GM23338 (cell line): ENCODE measurements around the gene ETFRF1. TPM values are rescaled to one million over a fixed set of nuclear protein-coding genes. Genes with fewer than 3 reads are reported as not detected.

ENCODE experiments used
- ATAC-seq: fragments of 200-7000 bp; cut with Tn5 transposase; 3 replicates; pipeline ENCODE4 v1.9.1; 2020
- DNase-seq: peaks from one replicate; pipeline ENCODE4 v3.0.0-alpha.2; 2015; ENCODE audit warnings: low spot score
- H2AFZ ChIP-seq: fragments of 200-600 bp; sonication (generic); 2 replicates; pipeline ENCODE4 v1.8.0; 2016; ENCODE audit warnings: antibody characterized with exemption, mild to moderate bottlenecking, moderate library complexity
- H3F3A ChIP-seq: fragments of 200-600 bp; sonication (generic); replicated peaks from 2 replicates; pipeline ENCODE4 v1.8.0; 2017; ENCODE audit warnings: antibody characterized with exemption, mixed run types, low read depth
- H3K27ac ChIP-seq: fragments of 200-600 bp; sonication (generic); 2 replicates; pipeline ENCODE4 v1.6.1; 2016; ENCODE audit warnings: low read depth
- H3K27me3 ChIP-seq: fragments of 200-600 bp; sonication (generic); 2 replicates; pipeline ENCODE4 v1.8.0; 2016; ENCODE audit warnings: mild to moderate bottlenecking, mixed run types, moderate library complexity; ENCODE audit not compliant: insufficient read depth
- H3K36me3 ChIP-seq: fragments of 200-600 bp; sonication (generic); 2 replicates; pipeline ENCODE4 v1.8.0; 2016; ENCODE audit warnings: mild to moderate bottlenecking; ENCODE audit not compliant: insufficient read depth
- H3K4me1 ChIP-seq: fragments of 200-600 bp; sonication (generic); 2 replicates; pipeline ENCODE4 v1.8.0; 2016; ENCODE audit warnings: mild to moderate bottlenecking, moderate library complexity; ENCODE audit not compliant: insufficient read depth
- H3K4me2 ChIP-seq: fragments of 200-600 bp; sonication (generic); 2 replicates; pipeline ENCODE4 v1.7.1; 2017; ENCODE audit warnings: mixed run types
- H3K4me3 ChIP-seq: fragments of 200-600 bp; sonication (generic); 2 replicates; pipeline ENCODE4 v1.6.1; 2016; ENCODE audit warnings: mixed run types
- H3K79me2 ChIP-seq: fragments of 200-600 bp; sonication (generic); replicated peaks from 2 replicates; pipeline ENCODE4 v1.8.0; 2017; ENCODE audit warnings: mild to moderate bottlenecking; ENCODE audit not compliant: insufficient read depth
- H3K9me2 ChIP-seq: fragments of 200-600 bp; sonication (generic); 2 replicates; pipeline ENCODE4 v1.8.0; 2017; ENCODE audit not compliant: insufficient read depth
- H4K20me1 ChIP-seq: fragments of 200-600 bp; sonication (generic); replicated peaks from 2 replicates; pipeline ENCODE4 v1.8.0; 2017; ENCODE audit warnings: mild to moderate bottlenecking; ENCODE audit not compliant: insufficient read depth
- H3K27ac Mint-ChIP-seq: 2 replicates; pipeline ENCODE4 v1.8.0; 2020; ENCODE audit warnings: inconsistent platforms, mild to moderate bottlenecking, moderate library complexity, mixed read lengths
- H3K27me3 Mint-ChIP-seq: 3 replicates; pipeline ENCODE4 v1.8.0; 2022; ENCODE audit warnings: low read depth, mild to moderate bottlenecking, moderate library complexity, mixed read lengths, inconsistent platforms; ENCODE audit not compliant: insufficient read depth, poor library complexity
- H3K36me3 Mint-ChIP-seq: 3 replicates; pipeline ENCODE4 v1.8.0; 2021; ENCODE audit warnings: low read depth, mild to moderate bottlenecking, inconsistent platforms, moderate library complexity, mixed read lengths
- H3K4me1 Mint-ChIP-seq: 3 replicates; pipeline ENCODE4 v1.8.0; 2020; ENCODE audit warnings: mild to moderate bottlenecking, inconsistent platforms, mixed read lengths
- H3K4me3 Mint-ChIP-seq: 3 replicates; pipeline ENCODE4 v1.8.0; 2021; ENCODE audit warnings: moderate library complexity, mild to moderate bottlenecking, inconsistent platforms, mixed read lengths
- H3K9me3 Mint-ChIP-seq: 3 replicates; pipeline ENCODE4 v1.8.0; 2020; ENCODE audit warnings: moderate library complexity, mild to moderate bottlenecking, inconsistent platforms, mixed read lengths
- CREB1 ChIP-seq: fragments of 250-450 bp; sonication (Bioruptor Pico); IDR thresholded peaks from 2 replicates; pipeline ENCODE4 v1.5.0; 2020; ENCODE audit warnings: low read depth, mild to moderate bottlenecking, moderate library complexity
- NANOG ChIP-seq: IDR thresholded peaks from 2 replicates; pipeline ENCODE4 v1.6.1; 2016; ENCODE audit warnings: antibody characterized with exemption, borderline replicate concordance
- POLR2AphosphoS5 ChIP-seq: IDR thresholded peaks from 2 replicates; pipeline ENCODE4 v1.6.1; 2016; ENCODE audit warnings: antibody characterized with exemption, low read depth
- STAT1 ChIP-seq: IDR thresholded peaks from one replicate; pipeline ENCODE4 v1.6.1; 2016; ENCODE audit warnings: antibody characterized with exemption; ENCODE audit not compliant: unreplicated experiment
- ZNF331 ChIP-seq: fragments of 250-450 bp; sonication (Bioruptor Pico); IDR thresholded peaks from 2 replicates; pipeline ENCODE4 v1.5.0; 2020; ENCODE audit warnings: low read depth, mild to moderate bottlenecking, moderate library complexity
- polyA plus RNA-seq: library from polyadenylated mRNA; unstranded; fragments of >200 nt; fragmentation: Nextera tagmentation; extraction: Ambion mirVana; gene quantifications from 2 replicates; pipeline ENCODE4 v1.2.1, GENCODE V29; 2016
- total RNA-seq: library from RNA; depleted of rRNA; stranded (reverse); fragments of >200 nt; shearing (Covaris generic); gene quantifications from 2 replicates; pipeline ENCODE4 v1.2.3, GENCODE V29; 2014
- TF ChIP-seq, protein P1 (sequence below), 2 experiments: fragments of 200-600 bp in 1 of 2; sonication (generic) in 1 of 2; conservative IDR thresholded peaks; 2 replicates each; pipeline versions ENCODE4 v1.5.1 to v1.6.1; 2016 to 2017; ENCODE audit warnings: antibody characterized with exemption in 2 of 2, low read depth in 2 of 2, mild to moderate bottlenecking in 2 of 2, moderate library complexity in 1 of 2
- TF ChIP-seq, protein P2 (sequence below): IDR thresholded peaks from one replicate; pipeline ENCODE4 v1.6.1; 2018; ENCODE audit warnings: antibody characterized with exemption; ENCODE audit not compliant: unreplicated experiment
- TF ChIP-seq, protein P3 (sequence below): IDR thresholded peaks from 2 replicates; pipeline ENCODE4 v1.6.1; 2016; ENCODE audit warnings: antibody characterized with exemption
- TF ChIP-seq, protein P4 (sequence below): fragments of 250-450 bp; sonication (Bioruptor Pico); IDR thresholded peaks from 2 replicates; pipeline ENCODE4 v1.5.0; 2020; ENCODE audit warnings: mild to moderate bottlenecking, moderate library complexity

Gene ETFRF1
- total and polyA plus RNA-seq, 2 experiments from 2014 or later = 8.1 to 14.2 TPM

DNA sequence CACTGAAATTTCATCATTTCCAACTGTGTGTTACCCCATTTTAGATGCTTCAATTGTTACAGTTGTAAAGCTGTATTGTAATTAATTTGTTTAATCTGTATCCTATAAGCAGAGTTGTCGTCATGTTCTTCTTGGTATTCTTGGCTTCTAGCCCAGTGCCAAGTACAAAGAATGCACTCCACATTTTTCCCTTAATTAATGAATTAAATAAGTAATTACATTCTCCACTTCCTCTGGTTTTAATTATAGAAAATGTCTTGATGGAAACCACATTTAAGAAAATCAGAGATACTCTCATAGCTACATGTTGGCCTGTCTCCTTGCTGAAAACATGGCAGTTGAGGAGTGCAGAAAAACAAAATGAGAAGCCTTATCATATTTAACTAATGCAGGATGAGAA lies 823 bp upstream of the ETFRF1 start:
- ATAC-seq = no peak
- DNase-seq = no peak
- Histone ChIP-seq H3K79me2 (no peaks in the 10 kb centered on the region), H3F3A (no peaks in the 10 kb centered on the region), H3K27ac (no peak overlapping the region), H2AFZ (peak overlapping the region; percentile 89), H3K4me2 (peak overlapping the region; percentile 78), H3K27me3 (no peaks in the 10 kb centered on the region), H3K4me3 (peak overlapping the region; percentile 74), H4K20me1 (no peaks in the 10 kb centered on the region; the same call in 1 of the 2 replicates), H3K9me2 (no peaks in the 10 kb centered on the region), H3K36me3 (no peaks in the 10 kb centered on the region), H3K4me1 (no peaks in the 10 kb centered on the region)
- Mint-ChIP-seq H3K27me3 (peaks cover 6% of the 10 kb centered on the region), H3K4me3 (peak overlapping the region; percentile 96), H3K4me1 (peaks cover 6% of the 10 kb centered on the region; the same call in 2 of the 3 replicates), H3K36me3 (no peaks in the 10 kb centered on the region), H3K27ac (no peak overlapping the region), H3K9me3 (no peaks in the 10 kb centered on the region)
- TF ChIP-seq STAT1 (no peak), ZNF331 (CRISPR knock-in tag) (no peak), CREB1 (CRISPR knock-in tag) (no peak), NANOG (no peak)
- TF ChIP-seq, protein P1, sequence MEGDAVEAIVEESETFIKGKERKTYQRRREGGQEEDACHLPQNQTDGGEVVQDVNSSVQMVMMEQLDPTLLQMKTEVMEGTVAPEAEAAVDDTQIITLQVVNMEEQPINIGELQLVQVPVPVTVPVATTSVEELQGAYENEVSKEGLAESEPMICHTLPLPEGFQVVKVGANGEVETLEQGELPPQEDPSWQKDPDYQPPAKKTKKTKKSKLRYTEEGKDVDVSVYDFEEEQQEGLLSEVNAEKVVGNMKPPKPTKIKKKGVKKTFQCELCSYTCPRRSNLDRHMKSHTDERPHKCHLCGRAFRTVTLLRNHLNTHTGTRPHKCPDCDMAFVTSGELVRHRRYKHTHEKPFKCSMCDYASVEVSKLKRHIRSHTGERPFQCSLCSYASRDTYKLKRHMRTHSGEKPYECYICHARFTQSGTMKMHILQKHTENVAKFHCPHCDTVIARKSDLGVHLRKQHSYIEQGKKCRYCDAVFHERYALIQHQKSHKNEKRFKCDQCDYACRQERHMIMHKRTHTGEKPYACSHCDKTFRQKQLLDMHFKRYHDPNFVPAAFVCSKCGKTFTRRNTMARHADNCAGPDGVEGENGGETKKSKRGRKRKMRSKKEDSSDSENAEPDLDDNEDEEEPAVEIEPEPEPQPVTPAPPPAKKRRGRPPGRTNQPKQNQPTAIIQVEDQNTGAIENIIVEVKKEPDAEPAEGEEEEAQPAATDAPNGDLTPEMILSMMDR (conservative IDR thresholded peaks at IDR 0.05; ENCODE audit: low read depth in 2 of 2) = no peak
- TF ChIP-seq, protein P2, sequence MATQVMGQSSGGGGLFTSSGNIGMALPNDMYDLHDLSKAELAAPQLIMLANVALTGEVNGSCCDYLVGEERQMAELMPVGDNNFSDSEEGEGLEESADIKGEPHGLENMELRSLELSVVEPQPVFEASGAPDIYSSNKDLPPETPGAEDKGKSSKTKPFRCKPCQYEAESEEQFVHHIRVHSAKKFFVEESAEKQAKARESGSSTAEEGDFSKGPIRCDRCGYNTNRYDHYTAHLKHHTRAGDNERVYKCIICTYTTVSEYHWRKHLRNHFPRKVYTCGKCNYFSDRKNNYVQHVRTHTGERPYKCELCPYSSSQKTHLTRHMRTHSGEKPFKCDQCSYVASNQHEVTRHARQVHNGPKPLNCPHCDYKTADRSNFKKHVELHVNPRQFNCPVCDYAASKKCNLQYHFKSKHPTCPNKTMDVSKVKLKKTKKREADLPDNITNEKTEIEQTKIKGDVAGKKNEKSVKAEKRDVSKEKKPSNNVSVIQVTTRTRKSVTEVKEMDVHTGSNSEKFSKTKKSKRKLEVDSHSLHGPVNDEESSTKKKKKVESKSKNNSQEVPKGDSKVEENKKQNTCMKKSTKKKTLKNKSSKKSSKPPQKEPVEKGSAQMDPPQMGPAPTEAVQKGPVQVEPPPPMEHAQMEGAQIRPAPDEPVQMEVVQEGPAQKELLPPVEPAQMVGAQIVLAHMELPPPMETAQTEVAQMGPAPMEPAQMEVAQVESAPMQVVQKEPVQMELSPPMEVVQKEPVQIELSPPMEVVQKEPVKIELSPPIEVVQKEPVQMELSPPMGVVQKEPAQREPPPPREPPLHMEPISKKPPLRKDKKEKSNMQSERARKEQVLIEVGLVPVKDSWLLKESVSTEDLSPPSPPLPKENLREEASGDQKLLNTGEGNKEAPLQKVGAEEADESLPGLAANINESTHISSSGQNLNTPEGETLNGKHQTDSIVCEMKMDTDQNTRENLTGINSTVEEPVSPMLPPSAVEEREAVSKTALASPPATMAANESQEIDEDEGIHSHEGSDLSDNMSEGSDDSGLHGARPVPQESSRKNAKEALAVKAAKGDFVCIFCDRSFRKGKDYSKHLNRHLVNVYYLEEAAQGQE = no peak
- TF ChIP-seq, protein P3, sequence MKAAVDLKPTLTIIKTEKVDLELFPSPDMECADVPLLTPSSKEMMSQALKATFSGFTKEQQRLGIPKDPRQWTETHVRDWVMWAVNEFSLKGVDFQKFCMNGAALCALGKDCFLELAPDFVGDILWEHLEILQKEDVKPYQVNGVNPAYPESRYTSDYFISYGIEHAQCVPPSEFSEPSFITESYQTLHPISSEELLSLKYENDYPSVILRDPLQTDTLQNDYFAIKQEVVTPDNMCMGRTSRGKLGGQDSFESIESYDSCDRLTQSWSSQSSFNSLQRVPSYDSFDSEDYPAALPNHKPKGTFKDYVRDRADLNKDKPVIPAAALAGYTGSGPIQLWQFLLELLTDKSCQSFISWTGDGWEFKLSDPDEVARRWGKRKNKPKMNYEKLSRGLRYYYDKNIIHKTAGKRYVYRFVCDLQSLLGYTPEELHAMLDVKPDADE = no peak

DNA sequence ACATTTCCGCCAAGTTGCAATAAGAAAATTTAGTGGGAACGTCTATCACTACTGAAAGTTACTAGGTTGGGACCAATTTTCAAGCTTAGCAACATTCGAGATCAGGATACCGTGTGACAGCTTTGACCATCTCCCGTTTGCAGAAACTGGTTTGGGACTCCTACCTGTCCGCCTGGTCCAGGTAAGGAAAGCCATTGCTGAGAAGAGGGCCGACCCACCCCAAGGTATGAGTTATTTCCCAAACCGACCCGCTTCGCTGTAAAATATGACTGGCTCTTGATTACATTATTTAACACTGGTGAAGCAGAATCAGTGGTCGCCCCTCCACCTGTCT lies 348 bp upstream of the ETFRF1 start:
- Mint-ChIP-seq H3K4me3 (peak overlapping the region; percentile 96), H3K9me3 (no peaks in the 10 kb centered on the region), H3K27me3 (peaks cover 6% of the 10 kb centered on the region), H3K4me1 (peaks cover 6% of the 10 kb centered on the region; the same call in 2 of the 3 replicates), H3K27ac (peak overlapping the region; percentile 99), H3K36me3 (no peaks in the 10 kb centered on the region)
- no peaks in the 10 kb centered on the region; the same call in 1 of the 2 replicates for H4K20me1 ChIP-seq
- H3F3A ChIP-seq = no peaks in the 10 kb centered on the region
- H3K4me2 ChIP-seq = peak overlapping the region; percentile 78
- H3K9me2 ChIP-seq = no peaks in the 10 kb centered on the region
- peak overlapping the region; percentile 74 for H3K4me3 ChIP-seq
- no peaks in the 10 kb centered on the region for H3K27me3 ChIP-seq
- no peaks in the 10 kb centered on the region for H3K36me3 ChIP-seq
- peak; percentile 51 for ATAC-seq
- H3K27ac ChIP-seq = no peak overlapping the region
- no peaks in the 10 kb centered on the region for H3K4me1 ChIP-seq
- DNase-seq = no peak
- H3K79me2 ChIP-seq = no peaks in the 10 kb centered on the region
- H2AFZ ChIP-seq = peak overlapping the region; percentile 89
- TF ChIP-seq CREB1 (CRISPR knock-in tag) (no peak), NANOG (no peak), POLR2AphosphoS5 (no peak)
- TF ChIP-seq, protein P4, sequence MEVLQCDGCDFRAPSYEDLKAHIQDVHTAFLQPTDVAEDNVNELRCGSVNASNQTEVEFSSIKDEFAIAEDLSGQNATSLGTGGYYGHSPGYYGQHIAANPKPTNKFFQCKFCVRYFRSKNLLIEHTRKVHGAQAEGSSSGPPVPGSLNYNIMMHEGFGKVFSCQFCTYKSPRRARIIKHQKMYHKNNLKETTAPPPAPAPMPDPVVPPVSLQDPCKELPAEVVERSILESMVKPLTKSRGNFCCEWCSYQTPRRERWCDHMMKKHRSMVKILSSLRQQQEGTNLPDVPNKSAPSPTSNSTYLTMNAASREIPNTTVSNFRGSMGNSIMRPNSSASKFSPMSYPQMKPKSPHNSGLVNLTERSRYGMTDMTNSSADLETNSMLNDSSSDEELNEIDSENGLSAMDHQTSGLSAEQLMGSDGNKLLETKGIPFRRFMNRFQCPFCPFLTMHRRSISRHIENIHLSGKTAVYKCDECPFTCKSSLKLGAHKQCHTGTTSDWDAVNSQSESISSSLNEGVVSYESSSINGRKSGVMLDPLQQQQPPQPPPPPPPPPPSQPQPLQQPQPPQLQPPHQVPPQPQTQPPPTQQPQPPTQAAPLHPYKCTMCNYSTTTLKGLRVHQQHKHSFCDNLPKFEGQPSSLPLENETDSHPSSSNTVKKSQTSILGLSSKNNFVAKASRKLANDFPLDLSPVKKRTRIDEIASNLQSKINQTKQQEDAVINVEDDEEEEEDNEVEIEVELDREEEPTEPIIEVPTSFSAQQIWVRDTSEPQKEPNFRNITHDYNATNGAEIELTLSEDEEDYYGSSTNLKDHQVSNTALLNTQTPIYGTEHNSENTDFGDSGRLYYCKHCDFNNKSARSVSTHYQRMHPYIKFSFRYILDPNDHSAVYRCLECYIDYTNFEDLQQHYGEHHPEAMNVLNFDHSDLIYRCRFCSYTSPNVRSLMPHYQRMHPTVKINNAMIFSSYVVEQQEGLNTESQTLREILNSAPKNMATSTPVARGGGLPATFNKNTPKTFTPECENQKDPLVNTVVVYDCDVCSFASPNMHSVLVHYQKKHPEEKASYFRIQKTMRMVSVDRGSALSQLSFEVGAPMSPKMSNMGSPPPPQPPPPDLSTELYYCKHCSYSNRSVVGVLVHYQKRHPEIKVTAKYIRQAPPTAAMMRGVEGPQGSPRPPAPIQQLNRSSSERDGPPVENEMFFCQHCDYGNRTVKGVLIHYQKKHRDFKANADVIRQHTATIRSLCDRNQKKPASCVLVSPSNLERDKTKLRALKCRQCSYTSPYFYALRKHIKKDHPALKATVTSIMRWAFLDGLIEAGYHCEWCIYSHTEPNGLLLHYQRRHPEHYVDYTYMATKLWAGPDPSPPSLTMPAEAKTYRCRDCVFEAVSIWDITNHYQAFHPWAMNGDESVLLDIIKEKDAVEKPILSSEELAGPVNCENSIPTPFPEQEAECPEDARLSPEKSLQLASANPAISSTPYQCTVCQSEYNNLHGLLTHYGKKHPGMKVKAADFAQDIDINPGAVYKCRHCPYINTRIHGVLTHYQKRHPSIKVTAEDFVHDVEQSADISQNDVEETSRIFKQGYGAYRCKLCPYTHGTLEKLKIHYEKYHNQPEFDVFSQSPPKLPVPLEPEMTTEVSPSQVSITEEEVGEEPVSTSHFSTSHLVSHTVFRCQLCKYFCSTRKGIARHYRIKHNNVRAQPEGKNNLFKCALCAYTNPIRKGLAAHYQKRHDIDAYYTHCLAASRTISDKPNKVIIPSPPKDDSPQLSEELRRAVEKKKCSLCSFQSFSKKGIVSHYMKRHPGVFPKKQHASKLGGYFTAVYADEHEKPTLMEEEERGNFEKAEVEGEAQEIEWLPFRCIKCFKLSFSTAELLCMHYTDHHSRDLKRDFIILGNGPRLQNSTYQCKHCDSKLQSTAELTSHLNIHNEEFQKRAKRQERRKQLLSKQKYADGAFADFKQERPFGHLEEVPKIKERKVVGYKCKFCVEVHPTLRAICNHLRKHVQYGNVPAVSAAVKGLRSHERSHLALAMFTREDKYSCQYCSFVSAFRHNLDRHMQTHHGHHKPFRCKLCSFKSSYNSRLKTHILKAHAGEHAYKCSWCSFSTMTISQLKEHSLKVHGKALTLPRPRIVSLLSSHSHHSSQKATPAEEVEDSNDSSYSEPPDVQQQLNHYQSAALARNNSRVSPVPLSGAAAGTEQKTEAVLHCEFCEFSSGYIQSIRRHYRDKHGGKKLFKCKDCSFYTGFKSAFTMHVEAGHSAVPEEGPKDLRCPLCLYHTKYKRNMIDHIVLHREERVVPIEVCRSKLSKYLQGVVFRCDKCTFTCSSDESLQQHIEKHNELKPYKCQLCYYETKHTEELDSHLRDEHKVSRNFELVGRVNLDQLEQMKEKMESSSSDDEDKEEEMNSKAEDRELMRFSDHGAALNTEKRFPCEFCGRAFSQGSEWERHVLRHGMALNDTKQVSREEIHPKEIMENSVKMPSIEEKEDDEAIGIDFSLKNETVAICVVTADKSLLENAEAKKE (CRISPR knock-in tag) = no peak
